GM13976 (cell line): ENCODE measurements around the gene TBC1D12.

ENCODE experiments used
- DNase-seq: peaks from one replicate; pipeline ENCODE4 v3.0.0; 2012; ENCODE audit warnings: low spot score
- CTCF ChIP-seq: IDR thresholded peaks from 2 replicates; pipeline ENCODE4 v1.5.1; 2012; ENCODE audit warnings: borderline replicate concordance, mild to moderate bottlenecking; ENCODE audit not compliant: insufficient read depth; ENCODE audit errors: extremely low read depth, missing control alignments, control extremely low read depth
- in situ Hi-C: fragments of 300-500 bp; cut with MboI; formaldehyde crosslinking; loops from one replicate; pipeline ENCODE4 v1.12.0; 2022; ENCODE audit warnings: low sequenced_read_pairs, mixed read lengths, inconsistent platforms; ENCODE audit not compliant: unreplicated experiment

The TBC1D12 gene

GRCh38 chr10:94424714-94425337, 22.5 kb downstream of the TBC1D12 start:
- TF ChIP-seq CTCF, result no peak
- no peak for DNase-seq
- in situ Hi-C loops, result loop anchor here (25.0 kb wide), 1 partner anchor 513 kb away; no protein-coding TSS in a partner anchor

- in situ Hi-C loops, result loop anchor here (25.0 kb wide), 1 partner anchor 514 kb away; no protein-coding TSS in a partner anchor
- no peak for DNase-seq
- no peak for TF ChIP-seq CTCF
These were observed 23.6 kb downstream of the TBC1D12 start for GRCh38 chr10:94425942-94426341.

- in situ Hi-C loops, result loop anchor here (25.0 kb wide), 1 partner anchor 515 kb away; no protein-coding TSS in a partner anchor
- DNase-seq, result no peak
These were observed 24.8 kb downstream of the TBC1D12 start for GRCh38 chr10:94427166-94427565.

GRCh38 chr10:94428766-94429707, 26.7 kb downstream of the TBC1D12 start:
- in situ Hi-C loops, result loop anchor here (25.0 kb wide), 1 partner anchor 517 kb away; no protein-coding TSS in a partner anchor
- no peak for DNase-seq
- no peak for TF ChIP-seq CTCF

More at GRCh38 chr10:94427166-94427565, 24.8 kb downstream of the TBC1D12 start:
- TF ChIP-seq CTCF, result no peak

GRCh38 chr10:94430701-94431100, 28.4 kb downstream of the TBC1D12 start:
- DNase-seq, result no peak
- TF ChIP-seq CTCF, result no peak
- in situ Hi-C loops, result loop anchor here (25.0 kb wide), 1 partner anchor 518 kb away; no protein-coding TSS in a partner anchor

- no peak for TF ChIP-seq CTCF
- in situ Hi-C loops, result loop anchor here (25.0 kb wide), 1 partner anchor 520 kb away; no protein-coding TSS in a partner anchor
- no peak for DNase-seq
These were observed 30.1 kb downstream of the TBC1D12 start for GRCh38 chr10:94432443-94432842.
